ENCODE measurements around the gene CNIH3. TPM values are rescaled to one million over a fixed set of nuclear protein-coding genes. Genes with fewer than 3 reads are reported as not detected.

The CNIH3 gene
- total RNA-seq, 4 donors from 2014 or later, result 0.68 to 1.1 TPM; not detected in 2

- in situ Hi-C loops (cut with MboI; ENCODE audit: low pct_ligation_motif_present in 1 of 4, low pct_unique_long_range_greater_than_20kb in 1 of 4, low sequenced_read_pairs in 3 of 4), result no loop called here
- Histone ChIP-seq H3K36me3 (no peaks in the 10 kb centered on the region), H3K27ac (no peak overlapping the region), H3K27me3 (peaks cover 38% of the 10 kb centered on the region), H3K9me3 (no peaks in the 10 kb centered on the region), H3K4me1 (peaks cover 0 to 7% (median under 1%) of the 10 kb centered on the region in 4 donors), H3K4me3 (no peak overlapping the region)
- TF ChIP-seq POLR2A (IDR thresholded peaks at IDR 0.05) (no peak), POLR2AphosphoS5 (IDR thresholded peaks at IDR 0.05) (no peak), EP300 (IDR thresholded peaks at IDR 0.05; ENCODE audit: low read depth) (no peak)
- TF ChIP-seq, protein P1, sequence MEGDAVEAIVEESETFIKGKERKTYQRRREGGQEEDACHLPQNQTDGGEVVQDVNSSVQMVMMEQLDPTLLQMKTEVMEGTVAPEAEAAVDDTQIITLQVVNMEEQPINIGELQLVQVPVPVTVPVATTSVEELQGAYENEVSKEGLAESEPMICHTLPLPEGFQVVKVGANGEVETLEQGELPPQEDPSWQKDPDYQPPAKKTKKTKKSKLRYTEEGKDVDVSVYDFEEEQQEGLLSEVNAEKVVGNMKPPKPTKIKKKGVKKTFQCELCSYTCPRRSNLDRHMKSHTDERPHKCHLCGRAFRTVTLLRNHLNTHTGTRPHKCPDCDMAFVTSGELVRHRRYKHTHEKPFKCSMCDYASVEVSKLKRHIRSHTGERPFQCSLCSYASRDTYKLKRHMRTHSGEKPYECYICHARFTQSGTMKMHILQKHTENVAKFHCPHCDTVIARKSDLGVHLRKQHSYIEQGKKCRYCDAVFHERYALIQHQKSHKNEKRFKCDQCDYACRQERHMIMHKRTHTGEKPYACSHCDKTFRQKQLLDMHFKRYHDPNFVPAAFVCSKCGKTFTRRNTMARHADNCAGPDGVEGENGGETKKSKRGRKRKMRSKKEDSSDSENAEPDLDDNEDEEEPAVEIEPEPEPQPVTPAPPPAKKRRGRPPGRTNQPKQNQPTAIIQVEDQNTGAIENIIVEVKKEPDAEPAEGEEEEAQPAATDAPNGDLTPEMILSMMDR (IDR thresholded peaks at IDR 0.05), result no peak
- intact Hi-C loops (cut with DNase I; ENCODE audit: low total_unique reads), result no loop called here
- no peak for DNase-seq
- WGBS, 2 donors (ENCODE audit: low coverage in 1 of 2), result 57 to 74% methylated on average over 3 to 7 of the region's 7 CpGs
Measured at GRCh38 chr1:224621813-224622682, 5.9 kb downstream of the CNIH3 start.

GRCh38 chr1:224622831-224623230 lies 6.7 kb downstream of the CNIH3 start:
- no peaks in the 10 kb centered on the region for H3K36me3 ChIP-seq
- no peak for DNase-seq
- 92 to 100% methylated on average over 1 to 2 of the region's 2 CpGs for whole genome bisulfite sequencing, 2 donors (ENCODE audit: low coverage in 1 of 2)
- H3K27me3 ChIP-seq, result peaks cover 30% of the 10 kb centered on the region
- H3K4me1 ChIP-seq, result peaks cover 0 to 2% (median 0%) of the 10 kb centered on the region in 4 donors
- no peaks in the 10 kb centered on the region for H3K9me3 ChIP-seq
- intact Hi-C loops (cut with DNase I; ENCODE audit: low total_unique reads), result no loop called here
- TF ChIP-seq POLR2AphosphoS5 (IDR thresholded peaks at IDR 0.05), result no peak
- TF ChIP-seq EP300 (IDR thresholded peaks at IDR 0.05; ENCODE audit: low read depth), result no peak
- TF ChIP-seq, protein P1 (IDR thresholded peaks at IDR 0.05), result no peak
- TF ChIP-seq POLR2A (IDR thresholded peaks at IDR 0.05), result no peak
- H3K4me3 ChIP-seq, result no peak overlapping the region
- in situ Hi-C loops (cut with MboI; ENCODE audit: low pct_ligation_motif_present in 1 of 4, low pct_unique_long_range_greater_than_20kb in 1 of 4, low sequenced_read_pairs in 3 of 4), result no loop called here
- H3K27ac ChIP-seq, result no peak overlapping the region

- Histone ChIP-seq H3K27ac (no peak overlapping the region), H3K9me3 (no peaks in the 10 kb centered on the region), H3K4me3 (no peak overlapping the region), H3K27me3 (peaks cover 25% of the 10 kb centered on the region), H3K36me3 (no peaks in the 10 kb centered on the region), H3K4me1 (peaks cover 0 to 2% (median 0%) of the 10 kb centered on the region in 4 donors)
- intact Hi-C loops (cut with DNase I; ENCODE audit: low total_unique reads) (no loop called here), in situ Hi-C loops (cut with MboI; ENCODE audit: low pct_ligation_motif_present in 1 of 4, low pct_unique_long_range_greater_than_20kb in 1 of 4, low sequenced_read_pairs in 3 of 4) (no loop called here)
- 79% methylated on average over 5 of the region's 5 CpGs; no CpG with 5 or more reads in 1 of the 2 donors for WGBS, 2 donors (ENCODE audit: low coverage in 1 of 2)
- DNase-seq, result no peak
- TF ChIP-seq POLR2AphosphoS5 (IDR thresholded peaks at IDR 0.05) (no peak), EP300 (IDR thresholded peaks at IDR 0.05; ENCODE audit: low read depth) (no peak), POLR2A (IDR thresholded peaks at IDR 0.05) (no peak)
- TF ChIP-seq, protein P1 (IDR thresholded peaks at IDR 0.05), result no peak
Measured at GRCh38 chr1:224623310-224623714, 7.2 kb downstream of the CNIH3 start.

DNA sequence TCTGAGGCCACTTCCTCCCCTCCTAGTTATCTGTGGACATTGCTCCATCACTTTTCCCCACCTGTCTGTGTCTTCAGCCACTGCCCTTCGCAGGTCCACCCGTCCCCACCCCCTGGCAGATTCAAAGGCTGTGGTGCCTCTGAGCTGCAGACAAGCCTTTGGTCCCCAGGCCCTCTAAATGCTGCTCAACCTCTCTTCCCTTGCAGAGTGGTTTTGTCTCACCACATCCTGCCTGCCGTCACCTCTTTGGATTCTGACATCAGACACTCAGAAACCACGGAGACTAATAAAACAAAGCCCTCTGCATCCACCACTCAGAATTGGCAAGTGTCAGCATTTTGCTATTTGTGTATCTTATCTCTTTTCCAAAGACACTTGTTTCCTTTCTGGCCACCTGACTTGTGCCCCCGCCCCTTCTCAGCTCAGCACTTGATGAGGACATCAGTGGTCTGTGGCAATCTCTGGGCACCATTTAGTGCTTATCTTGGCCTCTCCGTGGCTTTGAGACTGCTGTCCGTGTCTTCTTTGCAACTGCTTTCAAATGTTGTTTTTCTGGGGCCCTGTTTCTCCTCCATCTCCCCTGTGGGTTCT lies 7.7 kb downstream of the CNIH3 start:
- H3K4me3 ChIP-seq, result no peak overlapping the region
- H3K36me3 ChIP-seq, result no peaks in the 10 kb centered on the region
- peaks cover 0 to 2% (median 0%) of the 10 kb centered on the region in 4 donors for H3K4me1 ChIP-seq
- H3K27ac ChIP-seq, result no peak overlapping the region
- intact Hi-C loops (cut with DNase I; ENCODE audit: low total_unique reads) (no loop called here), in situ Hi-C loops (cut with MboI; ENCODE audit: low pct_ligation_motif_present in 1 of 4, low pct_unique_long_range_greater_than_20kb in 1 of 4, low sequenced_read_pairs in 3 of 4) (no loop called here)
- TF ChIP-seq, protein P1 (IDR thresholded peaks at IDR 0.05), result no peak
- no peak for TF ChIP-seq POLR2AphosphoS5 (IDR thresholded peaks at IDR 0.05)
- no peak for TF ChIP-seq EP300 (IDR thresholded peaks at IDR 0.05; ENCODE audit: low read depth)
- no peak for TF ChIP-seq POLR2A (IDR thresholded peaks at IDR 0.05)
- peaks cover 20% of the 10 kb centered on the region for H3K27me3 ChIP-seq
- DNase-seq, result peak; percentile 47
- 49 to 57% methylated on average over 5 to 7 of the region's 7 CpGs for WGBS, 2 donors (ENCODE audit: low coverage in 1 of 2)
- no peaks in the 10 kb centered on the region for H3K9me3 ChIP-seq
